Uterus (tissue), 2 donors: Measurements from ENCODE around the gene NATD1.

Experiments used
- POLR2A ChIP-seq, 2 donors: fragments of 450-650 bp; IDR thresholded peaks; one replicate each; pipeline ENCODE4 v1.6.1; 2016; ENCODE audit warnings: antibody characterized with exemption in 2 of 2, mild to moderate bottlenecking in 1 of 2, moderate library complexity in 1 of 2
- TF ChIP-seq, protein P1 (sequence below), 4 experiments: fragments of 200-600 bp in 2 of 4; fragments of 450-650 bp in 2 of 4; sonication (generic) in 2 of 4; IDR thresholded peaks; one replicate each; pipeline ENCODE4 v1.5.1; 2016 to 2019; ENCODE audit warnings: antibody characterized with exemption in 4 of 4, mild to moderate bottlenecking in 2 of 4, moderate library complexity in 1 of 4

DNA sequence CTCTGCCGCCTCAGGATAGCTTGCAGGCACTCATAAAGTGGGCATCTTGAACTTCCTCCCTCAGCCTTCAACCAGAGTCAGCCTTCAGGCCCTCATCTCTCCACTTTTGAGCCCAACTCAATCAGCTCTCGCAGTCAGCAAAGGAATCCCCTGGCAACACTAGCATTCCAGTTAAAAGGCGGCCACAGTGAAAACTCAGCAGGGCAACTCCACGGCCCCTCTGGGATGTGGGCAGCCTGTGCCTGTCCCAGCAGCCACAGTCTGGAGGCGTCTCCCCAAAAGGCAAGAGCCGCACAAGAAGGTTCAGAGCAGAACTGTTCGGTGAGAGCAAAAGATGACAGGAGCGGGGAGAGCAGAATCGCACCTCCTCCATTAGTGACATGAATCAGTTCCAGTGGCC lies 48.3 kb downstream of the NATD1 start:
- TF ChIP-seq, protein P1, sequence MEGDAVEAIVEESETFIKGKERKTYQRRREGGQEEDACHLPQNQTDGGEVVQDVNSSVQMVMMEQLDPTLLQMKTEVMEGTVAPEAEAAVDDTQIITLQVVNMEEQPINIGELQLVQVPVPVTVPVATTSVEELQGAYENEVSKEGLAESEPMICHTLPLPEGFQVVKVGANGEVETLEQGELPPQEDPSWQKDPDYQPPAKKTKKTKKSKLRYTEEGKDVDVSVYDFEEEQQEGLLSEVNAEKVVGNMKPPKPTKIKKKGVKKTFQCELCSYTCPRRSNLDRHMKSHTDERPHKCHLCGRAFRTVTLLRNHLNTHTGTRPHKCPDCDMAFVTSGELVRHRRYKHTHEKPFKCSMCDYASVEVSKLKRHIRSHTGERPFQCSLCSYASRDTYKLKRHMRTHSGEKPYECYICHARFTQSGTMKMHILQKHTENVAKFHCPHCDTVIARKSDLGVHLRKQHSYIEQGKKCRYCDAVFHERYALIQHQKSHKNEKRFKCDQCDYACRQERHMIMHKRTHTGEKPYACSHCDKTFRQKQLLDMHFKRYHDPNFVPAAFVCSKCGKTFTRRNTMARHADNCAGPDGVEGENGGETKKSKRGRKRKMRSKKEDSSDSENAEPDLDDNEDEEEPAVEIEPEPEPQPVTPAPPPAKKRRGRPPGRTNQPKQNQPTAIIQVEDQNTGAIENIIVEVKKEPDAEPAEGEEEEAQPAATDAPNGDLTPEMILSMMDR (IDR thresholded peaks at IDR 0.05), result no peak
- no peak for TF ChIP-seq POLR2A (IDR thresholded peaks at IDR 0.05)
